GM18909 (cell line): ENCODE data around the gene ISX.
A peak's percentile ranks its signal among the peaks of the same experiment; 100 is the strongest.

Source experiments
- ATAC-seq: cut with Tn5 transposase; IDR thresholded peaks from one replicate; pipeline ENCODE4 v1.9.1; 2021; ENCODE audit warnings: mild to moderate bottlenecking; ENCODE audit not compliant: unreplicated experiment, poor library complexity

The ISX gene

GRCh38 chr22:35103761-35104160 lies 37.8 kb downstream of the ISX start:
- no peak for ATAC-seq

GRCh38 chr22:35104491-35104890 lies 38.5 kb downstream of the ISX start:
- no peak for ATAC-seq

GRCh38 chr22:35109616-35110015 lies 43.7 kb downstream of the ISX start:
- no peak for ATAC-seq

- no peak for ATAC-seq
Measured at GRCh38 chr22:35111244-35111643, 45.3 kb downstream of the ISX start.

- ATAC-seq, result no peak
Measured at GRCh38 chr22:35113341-35113740, 47.4 kb downstream of the ISX start.

- no peak for ATAC-seq
Measured at GRCh38 chr22:35114131-35114980, 48.4 kb downstream of the ISX start.

- ATAC-seq, result no peak
Measured at GRCh38 chr22:35115515-35115914, 49.6 kb downstream of the ISX start.

GRCh38 chr22:35116269-35116668 lies 50.3 kb downstream of the ISX start:
- no peak for ATAC-seq

GRCh38 chr22:35116817-35117216 lies 50.9 kb downstream of the ISX start:
- ATAC-seq, result no peak

GRCh38 chr22:35119494-35119893 lies 53.5 kb downstream of the ISX start:
- no peak for ATAC-seq

- ATAC-seq, result no peak
Measured at GRCh38 chr22:35124691-35125219, 58.8 kb downstream of the ISX start.

GRCh38 chr22:35126993-35127392 lies 61.0 kb downstream of the ISX start:
- ATAC-seq, result peak; percentile 67

GRCh38 chr22:35128637-35129036 lies 62.7 kb downstream of the ISX start:
- ATAC-seq, result peak; percentile 39

- ATAC-seq, result no peak
Measured at GRCh38 chr22:35131525-35132000, 65.6 kb downstream of the ISX start.

- no peak for ATAC-seq
Measured at GRCh38 chr22:35132568-35132967, 66.6 kb downstream of the ISX start.

- ATAC-seq, result no peak
Measured at GRCh38 chr22:35133702-35134380, 67.9 kb downstream of the ISX start.

GRCh38 chr22:35134637-35135036 lies 68.7 kb downstream of the ISX start:
- ATAC-seq, result no peak

GRCh38 chr22:35135165-35135564 lies 69.2 kb downstream of the ISX start:
- no peak for ATAC-seq
